ENCODE data around the gene PRSS2. TPM values are rescaled to one million over a fixed set of nuclear protein-coding genes. Genes with fewer than 3 reads are reported as not detected.
"Not testable (repeated sequence)": the region's sequence is repeated elsewhere in the genome, so short reads cannot be mapped to it uniquely, and the experiment has no call there.

The PRSS2 gene
- polyA plus RNA-seq, 1 of the 3 experiments (the other 2 are of a cell fraction), result not detected

DNA sequence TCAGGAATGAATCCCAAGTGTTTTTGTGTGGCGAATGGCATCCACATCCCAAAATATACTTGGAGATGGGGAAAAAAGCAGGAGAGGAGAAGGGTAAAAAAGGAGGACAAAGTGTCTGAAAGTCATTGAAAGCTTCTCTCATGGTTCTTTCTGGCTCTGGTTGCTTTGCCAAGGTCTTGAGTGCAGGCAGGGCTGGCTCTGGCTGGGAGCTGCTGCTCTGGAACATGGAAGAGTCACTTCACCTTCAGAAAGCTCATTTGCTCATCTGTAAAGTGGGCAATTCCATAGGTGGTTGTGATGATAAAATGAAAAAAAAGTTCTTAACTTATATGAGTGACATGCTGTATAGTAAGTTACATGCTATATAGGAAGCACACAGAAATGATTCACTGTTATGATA is 2.9 kb upstream of the PRSS2 start:
- Histone ChIP-seq H3K27ac (ENCODE audit: low read depth in 2 of 2, low read length in 1 of 2) (no peak overlapping the region), H3K9ac (no peak overlapping the region), H4K20me1 (ENCODE audit: insufficient read depth) (no peaks in the 10 kb centered on the region), H3K4me3 (ENCODE audit: low read depth in 2 of 2, low read length in 1 of 2) (no peak overlapping the region), H3K79me2 (ENCODE audit: insufficient read depth) (no peaks in the 10 kb centered on the region), H2AFZ (ENCODE audit: low read depth) (no peak overlapping the region), H3K9me2 (no peaks in the 10 kb centered on the region), H3F3A (replicated peaks; ENCODE audit: insufficient read depth) (no peaks in the 10 kb centered on the region), H3K36me3 (replicated peaks in 1 of 2; ENCODE audit: control insufficient read depth in 1 of 2, insufficient read depth in 2 of 2, low read length in 1 of 2) (no peaks in the 10 kb centered on the region), H3K4me2 (no peak overlapping the region), H3K9me3 (no peaks in the 10 kb centered on the region), H3K27me3 (ENCODE audit: insufficient read depth) (peaks cover 55% of the 10 kb centered on the region), H3K4me1 (ENCODE audit: control insufficient read depth in 1 of 2, insufficient read depth in 2 of 2, low read depth in 1 of 2, low read length in 1 of 2) (no peaks in the 10 kb centered on the region)
- CTCF ChIA-PET, result interaction anchor here (1.0 to 3.3 kb wide), 7 partner anchors 15 to 309 kb away, joined by 3 to 16 read pairs (median 5); no protein-coding TSS in a partner anchor
- POLR2A ChIA-PET, result no interaction called here
- TF ChIP-seq TEAD4 (IDR thresholded peaks at IDR 0.05; ENCODE audit: borderline replicate concordance, insufficient read depth) (no peak), TAF1 (IDR thresholded peaks at IDR 0.05; ENCODE audit: borderline replicate concordance, low read depth, low read length) (no peak), GATA2 (CRISPR knock-in tag; IDR thresholded peaks at IDR 0.05) (no peak), FOXJ3 (CRISPR knock-in tag; IDR thresholded peaks at IDR 0.05) (no peak), RFX5 (IDR thresholded peaks at IDR 0.05; ENCODE audit: low read length) (no peak)
- TF ChIP-seq, protein P1, sequence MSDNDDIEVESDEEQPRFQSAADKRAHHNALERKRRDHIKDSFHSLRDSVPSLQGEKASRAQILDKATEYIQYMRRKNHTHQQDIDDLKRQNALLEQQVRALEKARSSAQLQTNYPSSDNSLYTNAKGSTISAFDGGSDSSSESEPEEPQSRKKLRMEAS (IDR thresholded peaks at IDR 0.05; ENCODE audit: low read depth), result no peak
- no peak for DNase-seq
- 5% methylated on average over 1 of the region's 1 CpG for WGBS (ENCODE audit: low lambda C conversion rate)

DNA sequence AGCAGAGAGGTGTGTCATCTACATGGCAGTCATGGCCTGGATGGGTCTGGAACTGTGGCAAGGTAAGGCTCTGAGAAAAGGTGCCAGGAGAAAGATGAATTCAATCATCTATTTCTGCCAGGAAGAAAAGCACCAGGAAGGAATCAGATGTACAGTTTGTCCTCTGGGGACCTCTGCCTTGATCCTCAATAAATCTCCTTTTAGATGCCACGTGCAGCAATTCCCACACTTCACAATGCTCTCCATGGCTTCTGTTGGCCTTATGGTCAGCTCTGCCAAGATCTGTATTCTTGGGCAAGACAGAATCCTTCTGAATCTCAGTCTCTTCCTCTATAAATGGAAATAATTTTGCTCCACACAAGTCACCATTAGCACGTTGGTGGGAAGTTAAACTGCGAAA is 1.9 kb upstream of the PRSS2 start:
- H3K79me2 ChIP-seq (ENCODE audit: insufficient read depth); H3K36me3 ChIP-seq (replicated peaks in 1 of 2; ENCODE audit: control insufficient read depth in 1 of 2, insufficient read depth in 2 of 2, low read length in 1 of 2); H3K4me1 ChIP-seq (ENCODE audit: control insufficient read depth in 1 of 2, insufficient read depth in 2 of 2, low read depth in 1 of 2, low read length in 1 of 2); H3K9me3 ChIP-seq; H3F3A ChIP-seq (replicated peaks; ENCODE audit: insufficient read depth); H3K9ac ChIP-seq; H4K20me1 ChIP-seq (ENCODE audit: insufficient read depth); H3K4me2 ChIP-seq; DNase-seq; H3K9me2 ChIP-seq; H3K27ac ChIP-seq (ENCODE audit: low read depth in 2 of 2, low read length in 1 of 2); POLR2A ChIA-PET; H3K4me3 ChIP-seq (ENCODE audit: low read depth in 2 of 2, low read length in 1 of 2); H2AFZ ChIP-seq (ENCODE audit: low read depth): not testable (repeated sequence)
- 27% methylated on average over 3 of the region's 3 CpGs for WGBS (ENCODE audit: low lambda C conversion rate)
- H3K27me3 ChIP-seq (ENCODE audit: insufficient read depth), result peaks cover 46% of the 10 kb centered on the region
- CTCF ChIA-PET, result interaction anchor here (1.7 to 3.3 kb wide), 3 partner anchors 14 to 233 kb away, joined by 5 to 16 read pairs (median 7); no protein-coding TSS in a partner anchor

DNA sequence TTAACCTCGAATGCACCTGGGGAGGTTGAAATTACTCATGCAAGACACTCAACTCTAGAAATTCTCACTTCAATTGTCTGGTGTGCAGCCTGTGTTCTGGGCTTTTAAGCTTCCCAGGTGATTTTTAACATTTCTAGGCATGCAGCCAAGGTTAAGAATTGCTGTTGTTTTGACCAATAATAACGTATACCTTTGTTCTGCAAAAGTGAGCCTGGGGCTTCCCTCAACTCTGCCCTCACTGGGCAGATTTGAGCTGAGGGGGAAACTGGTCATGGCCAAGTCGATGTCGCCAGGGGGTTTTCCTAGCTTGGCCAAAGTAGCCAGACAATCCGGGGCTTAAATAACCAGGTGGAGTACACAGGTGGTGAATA is 568 bp downstream of the PRSS2 start:
- DNase-seq, result no peak
- no peak overlapping the region for H2AFZ ChIP-seq (ENCODE audit: low read depth)
- no peaks in the 10 kb centered on the region for H3K9me3 ChIP-seq
- no peak overlapping the region for H3K4me2 ChIP-seq
- 38% methylated on average over 5 of the region's 5 CpGs for WGBS (ENCODE audit: low lambda C conversion rate)
- POLR2A ChIA-PET, result no interaction called here
- H3F3A ChIP-seq (replicated peaks; ENCODE audit: insufficient read depth), result peaks cover under 1% of the 10 kb centered on the region
- CTCF ChIA-PET, result interaction anchor here (0.9 to 5.5 kb wide), 8 partner anchors 12 to 312 kb away, joined by 3 to 67 read pairs (median 5); no protein-coding TSS in a partner anchor
- H3K27me3 ChIP-seq (ENCODE audit: insufficient read depth), result peaks cover 41% of the 10 kb centered on the region
- H3K79me2 ChIP-seq (ENCODE audit: insufficient read depth), result no peaks in the 10 kb centered on the region
- TF ChIP-seq SIN3A (IDR thresholded peaks at IDR 0.05; ENCODE audit: borderline replicate concordance, low read depth, low read length) (no peak), JUND (IDR thresholded peaks at IDR 0.05) (no peak), RAD21 (IDR thresholded peaks at IDR 0.05; ENCODE audit: low read length) (no peak), GATA2 (CRISPR knock-in tag; IDR thresholded peaks at IDR 0.05) (no peak), RFX5 (IDR thresholded peaks at IDR 0.05; ENCODE audit: low read length) (no peak)
- TF ChIP-seq, protein P2, sequence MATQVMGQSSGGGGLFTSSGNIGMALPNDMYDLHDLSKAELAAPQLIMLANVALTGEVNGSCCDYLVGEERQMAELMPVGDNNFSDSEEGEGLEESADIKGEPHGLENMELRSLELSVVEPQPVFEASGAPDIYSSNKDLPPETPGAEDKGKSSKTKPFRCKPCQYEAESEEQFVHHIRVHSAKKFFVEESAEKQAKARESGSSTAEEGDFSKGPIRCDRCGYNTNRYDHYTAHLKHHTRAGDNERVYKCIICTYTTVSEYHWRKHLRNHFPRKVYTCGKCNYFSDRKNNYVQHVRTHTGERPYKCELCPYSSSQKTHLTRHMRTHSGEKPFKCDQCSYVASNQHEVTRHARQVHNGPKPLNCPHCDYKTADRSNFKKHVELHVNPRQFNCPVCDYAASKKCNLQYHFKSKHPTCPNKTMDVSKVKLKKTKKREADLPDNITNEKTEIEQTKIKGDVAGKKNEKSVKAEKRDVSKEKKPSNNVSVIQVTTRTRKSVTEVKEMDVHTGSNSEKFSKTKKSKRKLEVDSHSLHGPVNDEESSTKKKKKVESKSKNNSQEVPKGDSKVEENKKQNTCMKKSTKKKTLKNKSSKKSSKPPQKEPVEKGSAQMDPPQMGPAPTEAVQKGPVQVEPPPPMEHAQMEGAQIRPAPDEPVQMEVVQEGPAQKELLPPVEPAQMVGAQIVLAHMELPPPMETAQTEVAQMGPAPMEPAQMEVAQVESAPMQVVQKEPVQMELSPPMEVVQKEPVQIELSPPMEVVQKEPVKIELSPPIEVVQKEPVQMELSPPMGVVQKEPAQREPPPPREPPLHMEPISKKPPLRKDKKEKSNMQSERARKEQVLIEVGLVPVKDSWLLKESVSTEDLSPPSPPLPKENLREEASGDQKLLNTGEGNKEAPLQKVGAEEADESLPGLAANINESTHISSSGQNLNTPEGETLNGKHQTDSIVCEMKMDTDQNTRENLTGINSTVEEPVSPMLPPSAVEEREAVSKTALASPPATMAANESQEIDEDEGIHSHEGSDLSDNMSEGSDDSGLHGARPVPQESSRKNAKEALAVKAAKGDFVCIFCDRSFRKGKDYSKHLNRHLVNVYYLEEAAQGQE (IDR thresholded peaks at IDR 0.05; ENCODE audit: low read depth, low read length), result no peak
- TF ChIP-seq, protein P3, sequence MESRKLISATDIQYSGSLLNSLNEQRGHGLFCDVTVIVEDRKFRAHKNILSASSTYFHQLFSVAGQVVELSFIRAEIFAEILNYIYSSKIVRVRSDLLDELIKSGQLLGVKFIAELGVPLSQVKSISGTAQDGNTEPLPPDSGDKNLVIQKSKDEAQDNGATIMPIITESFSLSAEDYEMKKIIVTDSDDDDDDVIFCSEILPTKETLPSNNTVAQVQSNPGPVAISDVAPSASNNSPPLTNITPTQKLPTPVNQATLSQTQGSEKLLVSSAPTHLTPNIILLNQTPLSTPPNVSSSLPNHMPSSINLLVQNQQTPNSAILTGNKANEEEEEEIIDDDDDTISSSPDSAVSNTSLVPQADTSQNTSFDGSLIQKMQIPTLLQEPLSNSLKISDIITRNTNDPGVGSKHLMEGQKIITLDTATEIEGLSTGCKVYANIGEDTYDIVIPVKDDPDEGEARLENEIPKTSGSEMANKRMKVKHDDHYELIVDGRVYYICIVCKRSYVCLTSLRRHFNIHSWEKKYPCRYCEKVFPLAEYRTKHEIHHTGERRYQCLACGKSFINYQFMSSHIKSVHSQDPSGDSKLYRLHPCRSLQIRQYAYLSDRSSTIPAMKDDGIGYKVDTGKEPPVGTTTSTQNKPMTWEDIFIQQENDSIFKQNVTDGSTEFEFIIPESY (IDR thresholded peaks at IDR 0.05; ENCODE audit: borderline replicate concordance, low read depth), result no peak
- TF ChIP-seq, protein P4, sequence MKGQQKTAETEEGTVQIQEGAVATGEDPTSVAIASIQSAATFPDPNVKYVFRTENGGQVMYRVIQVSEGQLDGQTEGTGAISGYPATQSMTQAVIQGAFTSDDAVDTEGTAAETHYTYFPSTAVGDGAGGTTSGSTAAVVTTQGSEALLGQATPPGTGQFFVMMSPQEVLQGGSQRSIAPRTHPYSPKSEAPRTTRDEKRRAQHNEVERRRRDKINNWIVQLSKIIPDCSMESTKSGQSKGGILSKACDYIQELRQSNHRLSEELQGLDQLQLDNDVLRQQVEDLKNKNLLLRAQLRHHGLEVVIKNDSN (IDR thresholded peaks at IDR 0.05; ENCODE audit: borderline replicate concordance, low read depth), result no peak
- TF ChIP-seq, protein P1 (IDR thresholded peaks at IDR 0.05; ENCODE audit: low read depth), result no peak
- H3K36me3 ChIP-seq (replicated peaks in 1 of 2; ENCODE audit: control insufficient read depth in 1 of 2, insufficient read depth in 2 of 2, low read length in 1 of 2), result no peaks in the 10 kb centered on the region
- H4K20me1 ChIP-seq (ENCODE audit: insufficient read depth), result no peaks in the 10 kb centered on the region
- H3K4me1 ChIP-seq (ENCODE audit: control insufficient read depth in 1 of 2, insufficient read depth in 2 of 2, low read depth in 1 of 2, low read length in 1 of 2), result no peaks in the 10 kb centered on the region
- H3K9ac ChIP-seq, result no peak overlapping the region
- no peaks in the 10 kb centered on the region for H3K9me2 ChIP-seq
- no peak overlapping the region for H3K4me3 ChIP-seq (ENCODE audit: low read depth in 2 of 2, low read length in 1 of 2)
- no peak overlapping the region for H3K27ac ChIP-seq (ENCODE audit: low read depth in 2 of 2, low read length in 1 of 2)
